Small intestine (tissue), 7 donors: ENCODE data around the gene TMEM254. TPM values are rescaled to one million over a fixed set of nuclear protein-coding genes. Genes with fewer than 3 reads are reported as not detected.
A peak's percentile ranks its signal among the peaks of the same experiment; 100 is the strongest.

Experiments
- DNase-seq, 2 donors: peaks; one replicate each; pipeline versions ENCODE4 v3.0.0 to v3.0.0-alpha.2; 2013
- FAIRE-seq: peaks from 2 replicates; lab custom pipeline; 2012; peaks lifted over from hg19 to GRCh38; lab: Jason Lieb, UNC
- H3K27ac ChIP-seq, 3 donors: one replicate each; pipeline ENCODE4 v1.5.1; 2013; ENCODE audit warnings: low read length in 2 of 3, mild to moderate bottlenecking in 2 of 3, control low read depth in 1 of 3, inconsistent platforms in 1 of 3, low read depth in 1 of 3, moderate library complexity in 1 of 3
- H3K27me3 ChIP-seq, 3 donors: one replicate each; pipeline ENCODE4 v1.6.1; 2013; ENCODE audit warnings: low read length in 3 of 3, inconsistent platforms in 1 of 3; ENCODE audit not compliant: control insufficient read depth in 3 of 3, insufficient read depth in 3 of 3
- H3K36me3 ChIP-seq, 3 donors: one replicate each; pipeline ENCODE4 v1.6.1; 2013; ENCODE audit warnings: low read length in 3 of 3, inconsistent platforms in 1 of 3, low read depth in 1 of 3, mild to moderate bottlenecking in 1 of 3, moderate library complexity in 1 of 3; ENCODE audit not compliant: control insufficient read depth in 3 of 3, insufficient read depth in 2 of 3
- H3K4me1 ChIP-seq, 3 donors: one replicate each; pipeline ENCODE4 v1.6.1; 2013; ENCODE audit warnings: low read length in 2 of 3, inconsistent platforms in 1 of 3, low read depth in 1 of 3, mild to moderate bottlenecking in 1 of 3, moderate library complexity in 1 of 3; ENCODE audit not compliant: control insufficient read depth in 3 of 3, insufficient read depth in 2 of 3
- H3K4me3 ChIP-seq, 3 donors: one replicate each; pipeline ENCODE4 v1.5.1; 2013; ENCODE audit warnings: low read length in 3 of 3, control low read depth in 1 of 3, inconsistent platforms in 1 of 3, low read depth in 1 of 3, mild to moderate bottlenecking in 1 of 3, moderate library complexity in 1 of 3
- H3K9me3 ChIP-seq, 2 donors: one replicate each; pipeline ENCODE4 v1.6.1; 2013; ENCODE audit warnings: low read depth in 1 of 2, low read length in 1 of 2; ENCODE audit not compliant: control insufficient read depth in 2 of 2, insufficient read depth in 1 of 2
- WGBS, 3 donors: extraction: QIAGEN DNeasy Blood & Tissue Kit; methylation state at CpG; one replicate each; pipeline ENCODE4 v1.1.7; 2013; 5-methylcytosine and 5-hydroxymethylcytosine counted together
- polyA plus RNA-seq, 4 donors: library from polyadenylated mRNA; stranded (reverse) in 3 of 4; unstranded in 1 of 4; fragments of 200-250 nt in 3 of 4; fragments of 120-200 nt in 1 of 4; gene quantifications; one replicate each; pipeline versions ENCODE4 v1.2.1 to v1.2.3, GENCODE V29; 2013
- donor health status: healthy with polysubstance abuse.
- donor health status: control.
- donor health status: control.
- donor health status: Bipolar disorder and iron deficiency.
- donor health status: healthy.

TMEM254 gene
- polyA plus RNA-seq, 4 donors, result 10.7 to 56.7 (median 17.4) TPM

- no peaks in the 10 kb centered on the region for H3K36me3 ChIP-seq
- no peak overlapping the region for H3K27ac ChIP-seq
- DNase-seq (no peak), FAIRE-seq (no peak)
- no peaks in the 10 kb centered on the region for H3K9me3 ChIP-seq
- H3K4me1 ChIP-seq, result peaks cover 0 to 6% (median 5%) of the 10 kb centered on the region in 3 donors
- 82 to 85% (median 82%) methylated on average over 15 of the region's 15 CpGs for WGBS, 3 donors
- no peak overlapping the region for H3K4me3 ChIP-seq
- no peaks in the 10 kb centered on the region for H3K27me3 ChIP-seq
These were observed 22.6 kb downstream of the TMEM254 start for GRCh38 chr10:80100861-80101695.

GRCh38 chr10:80104066-80104926 is 25.8 kb downstream of the TMEM254 start:
- no peak for FAIRE-seq
- Histone ChIP-seq H3K4me1 (peaks cover 0 to 6% (median 5%) of the 10 kb centered on the region in 3 donors), H3K9me3 (peaks cover 0 to 17% of the 10 kb centered on the region in 2 donors), H3K27me3 (no peaks in the 10 kb centered on the region), H3K27ac (peak overlapping the region in 2 of 3 donors; percentile 52 to 69), H3K36me3 (no peaks in the 10 kb centered on the region), H3K4me3 (no peak overlapping the region)
- WGBS, 3 donors, result 36 to 52% (median 46%) methylated on average over 10 of the region's 10 CpGs
- peak; percentile 12 to 77 for DNase-seq

- Histone ChIP-seq H3K4me3 (no peak overlapping the region), H3K9me3 (peaks cover 0 to 27% of the 10 kb centered on the region in 2 donors), H3K27me3 (no peaks in the 10 kb centered on the region), H3K36me3 (no peaks in the 10 kb centered on the region), H3K4me1 (peaks cover 0 to 6% (median 5%) of the 10 kb centered on the region in 3 donors), H3K27ac (no peak overlapping the region)
- FAIRE-seq (no peak), DNase-seq (no peak)
- WGBS, 3 donors, result 79 to 93% (median 93%) methylated on average over 8 of the region's 8 CpGs
These were observed 30.2 kb downstream of the TMEM254 start for GRCh38 chr10:80108576-80109239.

GRCh38 chr10:80110986-80111385 is 32.5 kb downstream of the TMEM254 start:
- FAIRE-seq (no peak), DNase-seq (peak; percentile 60 to 67)

GRCh38 chr10:80118669-80119068 is 40.2 kb downstream of the TMEM254 start:
- Histone ChIP-seq H3K9me3 (no peaks in the 10 kb centered on the region), H3K4me3 (no peak overlapping the region), H3K27ac (no peak overlapping the region), H3K27me3 (no peaks in the 10 kb centered on the region), H3K4me1 (no peaks in the 10 kb centered on the region), H3K36me3 (no peaks in the 10 kb centered on the region)
- FAIRE-seq (no peak), DNase-seq (no peak)
- 63 to 77% (median 77%) methylated on average over 4 of the region's 4 CpGs for WGBS, 3 donors

More at GRCh38 chr10:80110986-80111385, 32.5 kb downstream of the TMEM254 start:
- WGBS, 3 donors, result 9 to 58% (median 27%) methylated on average over 1 of the region's 1 CpG
- Histone ChIP-seq H3K9me3 (peaks cover 0 to 27% of the 10 kb centered on the region in 2 donors), H3K36me3 (no peaks in the 10 kb centered on the region), H3K4me3 (no peak overlapping the region), H3K4me1 (no peaks in the 10 kb centered on the region), H3K27me3 (no peaks in the 10 kb centered on the region), H3K27ac (no peak overlapping the region)

- FAIRE-seq (no peak), DNase-seq (no peak)
- no peak overlapping the region for H3K4me3 ChIP-seq
- H3K27me3 ChIP-seq, result no peaks in the 10 kb centered on the region
- H3K9me3 ChIP-seq, result no peaks in the 10 kb centered on the region
- H3K27ac ChIP-seq, result no peak overlapping the region
- no peaks in the 10 kb centered on the region for H3K36me3 ChIP-seq
- no peaks in the 10 kb centered on the region for H3K4me1 ChIP-seq
These were observed 43.7 kb downstream of the TMEM254 start for GRCh38 chr10:80122110-80122710.

- no peak for FAIRE-seq
- WGBS, 3 donors, result 73 to 78% (median 75%) methylated on average over 2 of the region's 2 CpGs
- Histone ChIP-seq H3K9me3 (no peaks in the 10 kb centered on the region), H3K4me1 (no peaks in the 10 kb centered on the region), H3K27me3 (no peaks in the 10 kb centered on the region), H3K4me3 (no peak overlapping the region), H3K36me3 (no peaks in the 10 kb centered on the region), H3K27ac (no peak overlapping the region)
- no peak for DNase-seq
These were observed 44.3 kb downstream of the TMEM254 start for GRCh38 chr10:80122746-80123145.

GRCh38 chr10:80126876-80127275 is 48.4 kb downstream of the TMEM254 start:
- 62 to 75% (median 68%) methylated on average over 4 of the region's 4 CpGs for WGBS, 3 donors
- Histone ChIP-seq H3K27me3 (peaks cover 0 to 6% (median 0%) of the 10 kb centered on the region in 3 donors), H3K27ac (no peak overlapping the region), H3K4me3 (no peak overlapping the region), H3K4me1 (no peaks in the 10 kb centered on the region), H3K9me3 (no peaks in the 10 kb centered on the region), H3K36me3 (no peaks in the 10 kb centered on the region)
- no peak for DNase-seq
- no peak for FAIRE-seq
